H1 (cell line): Measurements from ENCODE around the gene FBXO7. TPM values are rescaled to one million over a fixed set of nuclear protein-coding genes. Genes with fewer than 3 reads are reported as not detected.

Experiments
- CTCF ChIA-PET: fragments of 300-600 bp; sonication (Branson Sonifier 250); formaldehyde crosslinking; loops from one replicate; lab custom pipeline; 2021; ENCODE audit not compliant: partially characterized antibody; lab: Charles Lee
- POLR2A ChIA-PET: fragments of 300-600 bp; sonication (Branson Sonifier 250); formaldehyde crosslinking; loops from one replicate; lab custom pipeline; 2021; ENCODE audit warnings: inconsistent platforms; ENCODE audit not compliant: partially characterized antibody; lab: Charles Lee
- DNase-seq, 2 experiments: peaks; one replicate each; pipeline versions ENCODE4 v3.0.0 to v3.0.0-alpha.2; 2010 to 2022; ENCODE audit warnings: low spot score in 2 of 2, low read depth in 1 of 2, mixed read lengths in 1 of 2
- FAIRE-seq: peaks from 2 replicates; lab custom pipeline; 2011; peaks lifted over from hg19 to GRCh38; lab: Jason Lieb, UNC
- H2AFZ ChIP-seq: 2 replicates; pipeline ENCODE4 v1.8.1; 2012; ENCODE audit warnings: low read length, inconsistent platforms
- H2AK5ac ChIP-seq: 2 replicates; pipeline ENCODE4 v1.6.1; 2013; ENCODE audit warnings: low read depth, low read length
- H2BK120ac ChIP-seq: replicated peaks from 2 replicates; pipeline ENCODE3; 2013; ENCODE audit warnings: low read depth, low read length, inconsistent platforms
- H2BK12ac ChIP-seq: 2 replicates; pipeline ENCODE4 v1.6.1; 2013; ENCODE audit warnings: low read depth, low read length
- H2BK15ac ChIP-seq: 2 replicates; pipeline ENCODE4 v1.6.1; 2013; ENCODE audit warnings: low read length
- H2BK20ac ChIP-seq: 2 replicates; pipeline ENCODE4 v1.6.1; 2013; ENCODE audit warnings: low read length
- H2BK5ac ChIP-seq: 2 replicates; pipeline ENCODE4 v1.6.1; 2013; ENCODE audit warnings: low read depth, low read length
- H3K14ac ChIP-seq: 2 replicates; pipeline ENCODE4 v1.6.1; 2013; ENCODE audit warnings: inconsistent platforms; ENCODE audit not compliant: insufficient read length
- H3K18ac ChIP-seq: 2 replicates; pipeline ENCODE4 v1.6.1; 2013; ENCODE audit warnings: low read length; ENCODE audit errors: extremely low read depth
- H3K23ac ChIP-seq: 2 replicates; pipeline ENCODE4 v1.6.1; 2013; ENCODE audit warnings: inconsistent platforms; ENCODE audit not compliant: insufficient read length
- H3K23me2 ChIP-seq: 2 replicates; pipeline ENCODE4 v1.6.1; 2013; ENCODE audit warnings: low read depth, low read length
- H3K27ac ChIP-seq: 2 replicates; pipeline ENCODE4 v1.6.1; 2011; ENCODE audit warnings: low read depth, low read length, inconsistent platforms
- H3K27me3 ChIP-seq, 4 experiments: replicated peaks in 1 of 4; 1 replicate in 1 of 4; 2 replicates in 3 of 4; pipeline versions ENCODE4 v1.6.1 to v1.8.1; 2011 to 2013; ENCODE audit warnings: low read length in 3 of 4, mild to moderate bottlenecking in 3 of 4, inconsistent platforms in 2 of 4, mixed read lengths in 2 of 4, moderate library complexity in 1 of 4; ENCODE audit not compliant: control insufficient read depth in 3 of 4, insufficient read depth in 3 of 4; ENCODE audit errors: extremely low read depth in 1 of 4
- H3K36me3 ChIP-seq, 4 experiments: 2 replicates each; pipeline versions ENCODE4 v1.6.1 to v1.8.1; 2011 to 2013; ENCODE audit warnings: mild to moderate bottlenecking in 4 of 4, low read length in 3 of 4, moderate library complexity in 2 of 4, control low read depth in 1 of 4, inconsistent platforms in 1 of 4; ENCODE audit not compliant: insufficient read depth in 4 of 4, control insufficient read depth in 2 of 4
- H3K4ac ChIP-seq: replicated peaks from 2 replicates; pipeline ENCODE3; 2013; ENCODE audit warnings: low read length, low read depth, mixed read lengths, inconsistent platforms; ENCODE audit not compliant: insufficient read length
- H3K4me1 ChIP-seq, 4 experiments: replicated peaks in 1 of 4; 1 replicate in 1 of 4; 2 replicates in 3 of 4; pipeline versions ENCODE4 v1.6.1 to v1.8.1; 2011 to 2013; ENCODE audit warnings: low read length in 3 of 4, inconsistent platforms in 2 of 4, mixed read lengths in 1 of 4; ENCODE audit not compliant: insufficient read depth in 4 of 4, control insufficient read depth in 3 of 4
- H3K4me2 ChIP-seq, 2 experiments: 2 replicates each; pipeline versions ENCODE4 v1.6.1 to v1.8.1; 2011 to 2013; ENCODE audit warnings: low read depth in 2 of 2, low read length in 2 of 2, control low read depth in 1 of 2, inconsistent platforms in 1 of 2, mild to moderate bottlenecking in 1 of 2; ENCODE audit not compliant: insufficient read depth in 1 of 2
- H3K4me3 ChIP-seq, 4 experiments: fragments of 200-600, 300-600 bp in 1 of 4; sonication (generic), shearing (Covaris generic), sonication (Bioruptor Twin) in 1 of 4; 2 replicates each; pipeline versions ENCODE4 v1.5.1 to v1.8.1; 2011 to 2016; ENCODE audit warnings: low read length in 4 of 4, low read depth in 3 of 4, control low read depth in 2 of 4, inconsistent platforms in 2 of 4, mild to moderate bottlenecking in 2 of 4, mixed read lengths in 1 of 4, moderate library complexity in 1 of 4; ENCODE audit not compliant: insufficient read depth in 2 of 4; ENCODE audit errors: extremely low read depth in 1 of 4
- H3K56ac ChIP-seq: replicated peaks from 2 replicates; pipeline ENCODE3; 2013; ENCODE audit warnings: low read depth, mild to moderate bottlenecking, mixed read lengths, low read length, inconsistent platforms; ENCODE audit not compliant: insufficient read length
- H3K79me1 ChIP-seq: 2 replicates; pipeline ENCODE4 v1.6.1; 2013; ENCODE audit warnings: low read depth, low read length, control low read depth
- H3K79me2 ChIP-seq, 2 experiments: 2 replicates each; pipeline versions ENCODE4 v1.6.1 to v1.8.1; 2012 to 2013; ENCODE audit warnings: low read length in 2 of 2, mild to moderate bottlenecking in 2 of 2, inconsistent platforms in 1 of 2; ENCODE audit not compliant: insufficient read depth in 2 of 2, control insufficient read depth in 1 of 2
- H3K9ac ChIP-seq, 4 experiments: replicated peaks in 1 of 4; 1 replicate in 1 of 4; 2 replicates in 3 of 4; pipeline versions ENCODE4 v1.6.1 to v1.8.1; 2011 to 2013; ENCODE audit warnings: low read depth in 3 of 4, low read length in 3 of 4, control low read depth in 2 of 4, mild to moderate bottlenecking in 2 of 4, moderate library complexity in 2 of 4, inconsistent platforms in 1 of 4; ENCODE audit errors: extremely low read depth in 1 of 4
- H3K9me3 ChIP-seq, 2 experiments: 2 replicates each; pipeline versions ENCODE4 v1.6.1 to v1.8.1; 2012 to 2013; ENCODE audit warnings: mild to moderate bottlenecking in 2 of 2, moderate library complexity in 2 of 2, control low read depth in 1 of 2, inconsistent platforms in 1 of 2, low read depth in 1 of 2, low read length in 1 of 2, mixed read lengths in 1 of 2; ENCODE audit not compliant: insufficient read depth in 2 of 2
- H4K20me1 ChIP-seq, 2 experiments: replicated peaks in 1 of 2; 2 replicates each; pipeline versions ENCODE3 to v1.8.1; 2011 to 2013; ENCODE audit warnings: inconsistent platforms in 2 of 2, low read length in 2 of 2, mild to moderate bottlenecking in 1 of 2; ENCODE audit not compliant: insufficient read depth in 2 of 2, control insufficient read depth in 1 of 2
- H4K5ac ChIP-seq: 2 replicates; pipeline ENCODE4 v1.6.1; 2013; ENCODE audit warnings: low read length, low read depth, mixed read lengths, inconsistent platforms; ENCODE audit not compliant: insufficient read length
- H4K8ac ChIP-seq: 2 replicates; pipeline ENCODE4 v1.8.0; 2013; ENCODE audit warnings: mild to moderate bottlenecking, moderate library complexity, low read length, inconsistent platforms; ENCODE audit not compliant: insufficient read depth; ENCODE audit errors: extremely low read depth
- H4K91ac ChIP-seq: replicated peaks from 2 replicates; pipeline ENCODE3; 2013; ENCODE audit warnings: low read length, mixed read lengths, inconsistent platforms; ENCODE audit not compliant: insufficient read length
- CTBP2 ChIP-seq: IDR thresholded peaks from 2 replicates; pipeline ENCODE4 v1.7.0; 2011; ENCODE audit warnings: borderline replicate concordance, mild to moderate bottlenecking, moderate library complexity, mixed read lengths, low read length; ENCODE audit not compliant: insufficient read depth, insufficient read length
- PHF8 ChIP-seq: fragments of 200-600 bp; sonication (generic); conservative IDR thresholded peaks from 2 replicates; pipeline ENCODE4 v1.7.1; 2012; ENCODE audit warnings: low read depth, mild to moderate bottlenecking, inconsistent platforms, low read length, moderate library complexity
- ZNF274 ChIP-seq: IDR thresholded peaks from 2 replicates; pipeline ENCODE4 v1.7.0; 2012; ENCODE audit warnings: low read length, borderline replicate concordance; ENCODE audit errors: extremely low read depth
- WGBS, 2 experiments: shearing (Covaris generic) in 1 of 2; methylation state at CpG; one replicate each; pipeline versions ENCODE4 v1.1.6 to v1.1.7; 2013 to 2015; ENCODE audit warnings: low lambda C conversion rate in 2 of 2, mixed read lengths in 2 of 2, inconsistent platforms in 1 of 2, low coverage in 1 of 2, missing lambda C conversion rate in 1 of 2; ENCODE audit not compliant: insufficient replicate concordance in 2 of 2, insufficient coverage in 1 of 2, insufficient read length in 1 of 2; ENCODE audit errors: extremely low coverage in 1 of 2, missing lambda C conversion rate in 1 of 2; 5-methylcytosine and 5-hydroxymethylcytosine counted together
- polyA plus RNA-seq, 7 experiments: library from polyadenylated mRNA; depleted of rRNA in 3 of 7; stranded (reverse) in 5 of 7; unstranded in 2 of 7; fragments of >200 nt in 5 of 7; fragments of 200-250 nt in 2 of 7; gene quantifications; 1 replicate in 5 of 7; 2 replicates in 1 of 7; 4 replicates in 1 of 7; pipeline versions ENCODE4 v1.2.1 to v1.2.3, GENCODE V29; 2011 to 2013; ENCODE audit warnings: missing spikeins in 2 of 7, mixed read lengths in 2 of 7
- total RNA-seq: library from RNA; stranded (reverse); fragmentation: NEBNext Ultra II Directional; extraction: Animal tissue kit (Norgen Biotek cat#: 25700); gene quantifications from 2 replicates; pipeline ENCODE4 v1.2.1, GENCODE V29; 2021

FBXO7 gene
- total and polyA plus RNA-seq, 2 of the 8 experiments (the other 6 are each of a cell fraction or from before 2014, with no cell fraction given), result 62.7 to 76.1 TPM

DNA sequence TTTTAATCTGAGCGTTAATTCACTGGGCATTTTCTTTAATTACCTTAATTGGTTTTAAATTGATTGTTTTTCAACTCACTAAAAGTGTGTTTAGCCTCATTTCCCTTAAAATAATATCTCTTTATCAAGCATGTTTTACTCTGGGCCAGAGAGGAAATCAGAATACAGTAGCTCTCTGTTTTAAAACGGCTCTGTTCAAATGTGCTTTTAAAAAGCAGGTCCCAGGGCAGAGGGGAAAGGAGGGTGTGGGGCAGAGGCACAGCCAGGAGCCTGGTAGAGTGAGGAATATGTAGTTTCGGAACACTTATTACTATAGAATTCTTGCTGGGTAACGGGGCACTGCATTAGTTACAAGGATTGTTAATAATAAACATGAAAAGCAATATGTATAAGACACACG, 47.6 kb downstream of the FBXO7 start:
- H2BK20ac ChIP-seq, result no peak overlapping the region
- H3K23me2 ChIP-seq, result no peaks in the 10 kb centered on the region; the same call in 1 of the 2 replicates
- WGBS, 2 experiments, result 92% methylated on average over 5 of the region's 5 CpGs; no CpG with 5 or more reads in 1 of the 2 experiments
- no peak overlapping the region for H4K91ac ChIP-seq
- H3K4ac ChIP-seq, result no peak overlapping the region
- no peak overlapping the region for H3K4me3 ChIP-seq
- no peaks in the 10 kb centered on the region for H4K20me1 ChIP-seq
- H3K27me3 ChIP-seq, result no peaks in the 10 kb centered on the region
- no peak overlapping the region for H2BK12ac ChIP-seq
- H3K4me1 ChIP-seq, result no peaks in the 10 kb centered on the region
- H3K9me3 ChIP-seq, result peaks cover 0 to 6% of the 10 kb centered on the region in 2 experiments; a peak in 2 of 4 replicates
- H2AFZ ChIP-seq, result no peak overlapping the region
- no peak for TF ChIP-seq ZNF274
- no peak for TF ChIP-seq PHF8
- no peak for TF ChIP-seq CTBP2
- no peak overlapping the region for H2BK15ac ChIP-seq
- peaks cover 0 to 11% (median 6%) of the 10 kb centered on the region in 4 experiments; a peak in 7 of 8 replicates for H3K36me3 ChIP-seq
- H2AK5ac ChIP-seq, result no peak overlapping the region
- no peak overlapping the region for H3K56ac ChIP-seq
- H4K8ac ChIP-seq, result no peak overlapping the region
- DNase-seq, result no peak
- FAIRE-seq, result no peak
- H3K23ac ChIP-seq, result no peak overlapping the region
- no peak overlapping the region for H4K5ac ChIP-seq
- H3K27ac ChIP-seq, result no peak overlapping the region
- H3K4me2 ChIP-seq, result no peak overlapping the region
- no peak overlapping the region for H3K14ac ChIP-seq
- H3K79me2 ChIP-seq, result no peaks in the 10 kb centered on the region
- H2BK5ac ChIP-seq, result no peak overlapping the region
- ChIA-PET POLR2A (no interaction called here), CTCF (interaction anchor here (4.0 kb wide), 1 partner anchor 274 kb away, joined by 16 read pairs; no protein-coding TSS in a partner anchor)
- H3K79me1 ChIP-seq, result no peaks in the 10 kb centered on the region
- no peak overlapping the region for H3K9ac ChIP-seq
- no peak overlapping the region for H2BK120ac ChIP-seq
- no peak overlapping the region for H3K18ac ChIP-seq
